Skeletal muscle tissue (tissue), 4 donors: ENCODE measurements around the gene USH2A. TPM values are rescaled to one million over a fixed set of nuclear protein-coding genes. Genes with fewer than 3 reads are reported as not detected.

Source experiments
- H3K27ac ChIP-seq: one replicate; pipeline ENCODE4 v1.7.0; 2013; ENCODE audit warnings: mild to moderate bottlenecking, low read depth, low read length, inconsistent platforms
- H3K27me3 ChIP-seq, 3 donors: one replicate each; pipeline ENCODE4 v1.7.0; 2013; ENCODE audit warnings: low read length in 3 of 3; ENCODE audit not compliant: control insufficient read depth in 3 of 3, insufficient read depth in 3 of 3
- H3K36me3 ChIP-seq, 3 donors: one replicate each; pipeline ENCODE4 v1.7.0; 2013; ENCODE audit warnings: low read length in 3 of 3; ENCODE audit not compliant: control insufficient read depth in 3 of 3, insufficient read depth in 3 of 3
- H3K4me1 ChIP-seq, 3 donors: one replicate each; pipeline ENCODE4 v1.7.0; 2013; ENCODE audit warnings: low read length in 3 of 3, mild to moderate bottlenecking in 3 of 3; ENCODE audit not compliant: control insufficient read depth in 3 of 3, insufficient read depth in 3 of 3
- H3K4me3 ChIP-seq, 3 donors: one replicate each; pipeline ENCODE4 v1.7.0; 2013; ENCODE audit warnings: low read length in 3 of 3
- H3K9ac ChIP-seq, 3 donors: one replicate each; pipeline ENCODE4 v1.7.0; 2013; ENCODE audit warnings: low read length in 3 of 3, mild to moderate bottlenecking in 3 of 3, moderate library complexity in 2 of 3, low read depth in 1 of 3
- H3K9me3 ChIP-seq, 3 donors: one replicate each; pipeline ENCODE4 v1.7.0; 2013; ENCODE audit warnings: low read length in 3 of 3; ENCODE audit not compliant: control insufficient read depth in 3 of 3
- total RNA-seq: library from RNA; depleted of rRNA; stranded (reverse); fragments of >200 nt; gene quantifications from one replicate; pipeline ENCODE4 v1.2.3, GENCODE V29; 2014
- donor health status: Osteomylitis.

Gene USH2A
- total RNA-seq, 1 donor from 2014 or later, result 0.52 TPM

DNA sequence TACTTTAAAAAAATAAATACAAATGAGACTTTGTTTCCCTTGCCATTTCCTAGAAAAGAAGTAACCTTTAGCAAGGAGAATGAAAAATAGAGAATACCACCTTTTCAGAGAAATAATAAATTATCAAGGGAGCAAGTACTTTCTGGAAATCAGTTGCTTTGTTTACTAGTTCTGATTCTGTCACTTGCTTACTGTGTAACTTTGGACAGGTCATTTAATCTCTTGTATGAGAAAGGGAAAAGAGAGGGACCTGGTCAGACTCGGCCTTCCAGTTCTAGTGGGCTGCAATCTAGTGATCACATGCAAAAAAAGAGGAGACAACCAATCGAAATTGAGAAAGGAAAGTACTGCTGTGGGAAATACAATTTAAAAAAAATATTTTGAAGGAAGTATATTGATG, 822.0 kb downstream of the USH2A start:
- H3K4me1 ChIP-seq, result no peaks in the 10 kb centered on the region
- H3K36me3 ChIP-seq, result peaks cover 0 to 14% (median 14%) of the 10 kb centered on the region in 3 donors
- H3K27ac ChIP-seq, result no peak overlapping the region
- H3K9ac ChIP-seq, result no peak overlapping the region
- no peak overlapping the region for H3K4me3 ChIP-seq
- H3K27me3 ChIP-seq, result no peaks in the 10 kb centered on the region
- H3K9me3 ChIP-seq, result no peaks in the 10 kb centered on the region

DNA sequence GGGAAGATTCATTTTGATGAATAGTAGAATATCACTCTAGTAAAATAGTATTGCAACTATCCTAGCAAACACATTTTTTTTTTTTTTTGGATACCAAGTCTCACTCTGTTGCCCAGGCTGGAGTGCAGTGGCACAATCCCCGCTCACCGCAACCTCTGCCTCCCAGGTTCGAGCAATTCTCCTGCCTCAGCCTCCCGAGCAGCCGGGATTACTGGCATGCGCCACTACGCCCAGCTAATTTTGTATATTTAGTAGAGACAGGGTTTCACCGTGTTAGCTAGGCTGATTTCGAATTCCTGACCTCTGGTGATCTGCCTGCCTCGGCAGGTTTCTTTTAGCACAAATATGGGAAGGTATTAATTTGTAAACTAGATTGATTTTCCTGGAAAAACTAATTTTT, 822.4 kb downstream of the USH2A start:
- peaks cover 0 to 14% (median 14%) of the 10 kb centered on the region in 3 donors for H3K36me3 ChIP-seq
- no peaks in the 10 kb centered on the region for H3K9me3 ChIP-seq
- H3K27me3 ChIP-seq, result no peaks in the 10 kb centered on the region
- no peak overlapping the region for H3K27ac ChIP-seq
- H3K9ac ChIP-seq, result no peak overlapping the region
- no peak overlapping the region for H3K4me3 ChIP-seq
- H3K4me1 ChIP-seq, result no peaks in the 10 kb centered on the region

DNA sequence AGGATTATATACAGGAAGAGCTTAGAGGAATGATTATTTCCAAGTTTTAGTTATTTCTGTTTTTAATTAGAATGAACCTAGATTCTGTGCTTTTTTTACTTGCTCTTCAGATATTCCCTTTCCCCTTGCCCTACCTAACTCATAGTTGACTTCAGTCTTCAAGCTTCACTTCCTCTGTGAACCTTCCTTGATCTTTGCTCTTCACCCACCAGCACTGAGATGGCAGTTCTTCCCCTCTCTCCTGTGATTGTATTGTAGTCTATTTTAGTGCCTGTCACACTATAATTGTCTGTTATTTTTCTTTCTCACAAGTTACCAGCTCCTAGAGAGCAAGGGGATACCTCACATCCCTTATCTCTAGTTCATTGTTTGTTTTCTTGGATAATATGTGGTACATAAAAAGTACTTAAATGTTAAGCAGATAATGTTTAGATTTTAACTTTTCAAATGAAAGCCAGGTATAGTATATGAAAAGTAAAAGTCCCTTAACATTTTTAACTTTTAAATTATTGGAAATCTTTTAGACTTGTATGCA, 822.9 kb downstream of the USH2A start:
- Histone ChIP-seq H3K9ac (no peak overlapping the region), H3K36me3 (peaks cover 0 to 11% (median 9%) of the 10 kb centered on the region in 3 donors)

DNA sequence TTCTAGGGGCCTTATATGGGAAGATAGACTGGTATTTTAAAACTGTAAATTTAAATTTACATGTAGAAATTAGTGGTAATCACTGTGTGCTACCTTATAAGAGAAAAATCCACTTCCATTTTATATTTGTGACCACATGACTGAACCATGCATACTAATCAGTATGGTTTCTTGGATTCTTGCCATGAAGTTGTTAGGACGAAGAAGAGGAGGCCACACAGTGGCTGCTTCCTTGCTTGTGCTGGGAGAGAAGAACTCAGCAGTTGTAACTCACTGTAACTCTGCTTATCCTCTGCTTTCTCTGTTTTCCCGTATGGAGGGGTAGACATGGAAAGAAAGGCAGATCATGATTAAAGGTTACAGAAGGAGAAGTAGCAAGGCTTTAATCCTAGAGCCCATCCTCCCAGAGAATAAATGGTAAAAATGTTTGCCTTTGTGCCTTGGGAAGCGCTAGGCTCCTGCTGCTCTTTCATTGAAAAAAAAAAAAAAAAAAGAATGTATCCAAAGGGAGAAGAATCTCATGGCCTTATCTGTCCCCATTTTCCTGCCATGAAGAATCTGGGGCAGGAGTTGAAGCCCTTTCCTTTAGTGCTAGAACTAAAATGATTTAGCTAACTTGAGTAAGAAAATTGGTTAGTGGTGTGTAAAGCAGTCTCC, 823.7 kb downstream of the USH2A start:
- no peaks in the 10 kb centered on the region for H3K27me3 ChIP-seq
- no peaks in the 10 kb centered on the region for H3K4me1 ChIP-seq
- no peak overlapping the region for H3K27ac ChIP-seq
- H3K9me3 ChIP-seq, result no peaks in the 10 kb centered on the region
- H3K36me3 ChIP-seq, result peaks cover 0 to 11% (median 9%) of the 10 kb centered on the region in 3 donors
- H3K9ac ChIP-seq, result no peak overlapping the region
- H3K4me3 ChIP-seq, result no peak overlapping the region

More for the DNA sequence above, 822.9 kb downstream of the USH2A start:
- no peaks in the 10 kb centered on the region for H3K9me3 ChIP-seq
- no peaks in the 10 kb centered on the region for H3K27me3 ChIP-seq
- H3K4me1 ChIP-seq, result no peaks in the 10 kb centered on the region
- H3K4me3 ChIP-seq, result no peak overlapping the region
- H3K27ac ChIP-seq, result no peak overlapping the region

DNA sequence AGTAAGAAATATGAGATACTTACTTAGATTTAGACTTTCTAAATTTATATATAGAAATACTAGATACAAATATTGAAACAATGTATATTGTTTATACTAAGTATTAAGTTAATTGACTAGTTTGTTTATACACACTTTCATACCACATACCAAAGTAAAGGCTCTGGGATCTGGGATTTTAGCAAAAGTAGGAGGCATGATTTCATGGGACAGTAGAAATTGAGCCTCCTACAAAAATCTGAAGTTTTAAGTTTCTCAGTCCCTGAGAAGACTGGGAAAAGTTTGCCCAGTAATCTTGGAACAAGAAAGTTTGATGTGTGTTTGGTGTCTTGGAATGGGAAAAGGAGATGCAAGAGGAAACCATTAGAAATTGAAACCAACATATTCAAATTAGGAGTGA, 825.3 kb downstream of the USH2A start:
- Histone ChIP-seq H3K9ac (no peak overlapping the region), H3K36me3 (peaks cover 0 to 7% (median 2%) of the 10 kb centered on the region in 3 donors), H3K4me1 (no peaks in the 10 kb centered on the region), H3K27me3 (no peaks in the 10 kb centered on the region), H3K27ac (no peak overlapping the region), H3K9me3 (no peaks in the 10 kb centered on the region), H3K4me3 (no peak overlapping the region)

DNA sequence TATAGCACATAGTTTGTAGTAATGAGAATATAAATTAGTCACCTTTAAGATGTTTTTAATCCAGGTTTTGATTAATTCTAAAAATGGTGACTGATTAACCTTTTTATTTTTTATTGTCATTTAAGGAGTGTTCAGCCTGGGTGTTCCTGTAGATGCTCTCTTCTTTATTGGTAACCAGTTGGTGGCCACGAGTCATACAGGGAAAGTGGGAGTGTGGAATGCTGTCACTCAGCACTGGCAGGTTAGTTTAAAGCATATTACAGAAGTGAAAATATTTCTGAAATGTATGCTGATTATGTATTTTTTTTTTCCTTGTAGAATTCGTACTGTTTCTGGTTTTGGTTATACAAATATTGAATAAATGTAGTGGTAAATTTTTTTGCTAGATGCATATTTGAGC, 828.0 kb downstream of the USH2A start:
- Histone ChIP-seq H3K4me3 (no peak overlapping the region), H3K27me3 (no peaks in the 10 kb centered on the region), H3K9ac (no peak overlapping the region), H3K27ac (no peak overlapping the region), H3K4me1 (no peaks in the 10 kb centered on the region), H3K9me3 (no peaks in the 10 kb centered on the region), H3K36me3 (peaks cover 3 to 7% (median 6%) of the 10 kb centered on the region in 3 donors)

DNA sequence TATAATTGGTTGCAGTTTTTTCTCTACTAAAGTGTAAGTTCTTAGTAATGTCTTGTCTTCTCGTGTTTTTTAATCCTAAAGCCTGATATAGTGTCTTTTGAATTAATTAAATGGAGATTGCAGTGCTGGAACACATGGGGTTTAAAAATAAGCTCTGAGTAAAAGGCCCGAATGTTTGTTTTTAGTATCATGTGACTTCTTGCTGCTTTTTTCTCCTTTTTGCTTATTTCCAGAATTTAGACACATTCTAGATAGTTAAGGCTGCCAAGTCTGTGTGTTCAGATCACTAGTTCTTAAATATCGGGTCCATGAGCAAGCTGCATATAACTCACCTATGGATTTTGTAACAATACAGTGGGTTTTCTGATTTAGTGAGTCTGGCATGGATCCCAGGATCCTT, 828.6 kb downstream of the USH2A start:
- Histone ChIP-seq H3K9ac (no peak overlapping the region), H3K27me3 (no peaks in the 10 kb centered on the region), H3K4me1 (no peaks in the 10 kb centered on the region), H3K36me3 (peaks cover 3 to 7% (median 7%) of the 10 kb centered on the region in 3 donors), H3K27ac (no peak overlapping the region), H3K4me3 (no peak overlapping the region), H3K9me3 (no peaks in the 10 kb centered on the region)

DNA sequence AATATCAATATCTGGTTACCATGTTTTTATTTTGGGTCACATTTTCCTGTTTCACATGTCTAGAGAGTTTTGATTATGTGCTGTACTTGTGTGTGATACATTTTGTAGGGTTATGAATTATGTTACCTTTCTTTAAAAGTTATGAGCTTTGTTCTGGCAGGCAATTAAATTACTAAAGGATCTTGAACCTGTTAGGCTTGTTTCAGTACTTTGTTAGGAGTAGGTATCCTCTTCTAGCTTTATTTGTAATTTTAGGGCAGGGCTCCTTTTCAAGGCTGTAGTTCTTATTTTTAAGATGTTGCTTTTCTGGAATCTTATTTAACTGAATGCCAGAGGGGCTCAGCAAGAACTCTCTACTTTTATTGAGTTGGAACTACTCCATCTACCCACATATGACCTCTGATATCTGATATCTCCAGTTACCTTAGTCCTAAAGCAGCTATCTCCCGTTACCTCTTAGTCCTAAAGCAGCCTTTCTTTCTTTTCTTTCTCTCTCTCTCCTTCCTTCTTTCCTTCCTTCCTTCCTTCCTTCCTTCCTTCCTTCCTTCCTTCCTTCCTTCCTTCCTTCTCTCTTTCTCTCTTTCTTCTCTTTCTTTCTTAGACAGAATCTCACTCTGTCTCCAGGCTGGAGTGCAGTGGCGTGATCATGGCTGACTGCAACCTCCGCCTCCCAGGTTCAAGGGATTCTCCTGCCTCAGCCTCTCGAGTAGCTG, 832.3 kb downstream of the USH2A start:
- H3K27me3 ChIP-seq, result no peaks in the 10 kb centered on the region
- no peak overlapping the region for H3K27ac ChIP-seq
- no peak overlapping the region for H3K4me3 ChIP-seq
- peaks cover 0 to 12% (median 3%) of the 10 kb centered on the region in 3 donors for H3K36me3 ChIP-seq
- no peak overlapping the region for H3K9ac ChIP-seq
- no peaks in the 10 kb centered on the region for H3K9me3 ChIP-seq
- no peaks in the 10 kb centered on the region for H3K4me1 ChIP-seq

DNA sequence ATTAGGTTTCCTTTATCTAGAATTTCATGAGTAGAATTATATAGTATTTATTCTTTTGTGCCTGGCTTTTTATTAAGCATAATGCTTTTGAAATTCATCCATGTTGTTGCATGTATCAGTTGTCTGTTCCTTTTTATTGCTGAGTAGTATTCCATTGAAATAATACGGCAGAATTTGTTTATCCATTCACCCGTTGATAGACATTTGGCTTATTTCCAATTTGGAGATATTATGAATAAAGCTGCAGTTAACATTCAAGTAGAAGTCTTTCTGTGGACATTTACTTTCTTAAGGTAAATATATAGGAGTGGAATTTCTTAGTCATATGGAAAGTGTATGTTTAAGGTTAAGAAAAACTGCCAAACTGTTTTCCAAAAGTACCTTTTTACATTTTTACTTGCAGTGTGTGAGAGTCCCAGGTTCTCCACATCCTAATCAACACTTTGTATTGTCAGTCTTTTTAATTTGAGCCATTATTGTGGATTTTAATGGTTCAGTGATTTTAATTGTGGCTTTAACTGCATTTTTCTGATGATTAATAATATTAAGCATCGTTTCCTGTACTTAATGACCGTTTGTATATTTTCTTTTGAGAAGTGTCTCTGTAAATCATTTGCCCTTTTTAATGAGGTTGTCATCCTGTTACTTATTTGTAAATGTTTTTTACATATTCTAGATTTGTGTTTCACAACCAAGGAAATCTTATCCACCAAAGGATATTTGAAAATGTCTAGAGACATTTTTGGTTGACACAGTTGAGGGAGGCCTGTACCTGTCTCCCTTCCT, 833.4 kb downstream of the USH2A start:
- no peaks in the 10 kb centered on the region for H3K27me3 ChIP-seq
- no peaks in the 10 kb centered on the region for H3K9me3 ChIP-seq
- H3K36me3 ChIP-seq, result peaks cover 0 to 13% (median 3%) of the 10 kb centered on the region in 3 donors
- no peak overlapping the region for H3K27ac ChIP-seq
- no peaks in the 10 kb centered on the region for H3K4me1 ChIP-seq
- H3K4me3 ChIP-seq, result no peak overlapping the region
- H3K9ac ChIP-seq, result no peak overlapping the region
